Activated gamma-delta T cell (primary cell): Measurements from ENCODE around the gene MAST4.

Source experiments
- DNase-seq: peaks from one replicate; lab custom pipeline; 2025; lab: John Stamatoyannopoulos, UW
- total RNA-seq, 2 donors: gene quantifications; one replicate each; lab custom pipeline; 2026; lab: John Stamatoyannopoulos, UW

MAST4 gene
- 29.8 to 32.2 reads per million in 2 donors for total RNA-seq

GRCh38 chr5:66595756-66596635, at the start of gene MAST4:
Gene MAST4 (plus strand): TSS chr5:66596393. CDS start chr5:66596656, 263 bp downstream.
- DNase-seq, result peak; percentile 10

- DNase-seq, result no peak
These were observed 49.7 kb upstream of the MAST4 start for GRCh38 chr5:66546541-66546940.

GRCh38 chr5:66551338-66551737, 44.9 kb upstream of the MAST4 start:
- DNase-seq, result no peak

GRCh38 chr5:66551945-66552344, 44.2 kb upstream of the MAST4 start:
- DNase-seq, result no peak

GRCh38 chr5:66553368-66553912, 42.8 kb upstream of the MAST4 start:
- no peak for DNase-seq

- no peak for DNase-seq
These were observed 42.1 kb upstream of the MAST4 start for GRCh38 chr5:66553916-66554575.

GRCh38 chr5:66554884-66555283, 41.3 kb upstream of the MAST4 start:
- no peak for DNase-seq

GRCh38 chr5:66558560-66558959, 37.6 kb upstream of the MAST4 start:
- DNase-seq, result no peak

GRCh38 chr5:66560371-66560770, 35.8 kb upstream of the MAST4 start:
- no peak for DNase-seq

GRCh38 chr5:66561256-66561990, 34.8 kb upstream of the MAST4 start:
- DNase-seq, result no peak

GRCh38 chr5:66565878-66566277, 30.3 kb upstream of the MAST4 start:
- no peak for DNase-seq

GRCh38 chr5:66567474-66567873, 28.7 kb upstream of the MAST4 start:
- DNase-seq, result no peak

- DNase-seq, result no peak
These were observed 26.0 kb upstream of the MAST4 start for GRCh38 chr5:66570201-66570600.

- DNase-seq, result no peak
These were observed 22.5 kb upstream of the MAST4 start for GRCh38 chr5:66573733-66574132.

- no peak for DNase-seq
These were observed 13.6 kb upstream of the MAST4 start for GRCh38 chr5:66582499-66583165.

GRCh38 chr5:66585291-66585690, 10.9 kb upstream of the MAST4 start:
- DNase-seq, result no peak

- no peak for DNase-seq
These were observed 8.4 kb upstream of the MAST4 start for GRCh38 chr5:66587771-66588170.

- DNase-seq, result peak; percentile 6
These were observed 516 bp downstream of the MAST4 start for GRCh38 chr5:66596636-66597182.

GRCh38 chr5:66597183-66597757, 1.1 kb downstream of the MAST4 start:
- peak; percentile 2 for DNase-seq

- DNase-seq, result no peak
These were observed 6.4 kb downstream of the MAST4 start for GRCh38 chr5:66602621-66603020.

- DNase-seq, result no peak
These were observed 7.0 kb downstream of the MAST4 start for GRCh38 chr5:66603164-66603563.
